Lung (tissue), 12 donors: ENCODE data around the gene SLC1A7. TPM values are rescaled to one million over a fixed set of nuclear protein-coding genes. Genes with fewer than 3 reads are reported as not detected.

Experiments used
- ATAC-seq: fragments of 200-7000 bp; cut with Tn5 transposase; one replicate; pipeline ENCODE4 v1.9.1; 2020; ENCODE audit warnings: moderate number of reproducible peaks; ENCODE audit not compliant: insufficient read depth, low FRiP score
- DNase-seq, 3 donors: peaks; one replicate each; pipeline ENCODE4 v3.0.0-alpha.2; 2013 to 2017
- H3K27ac ChIP-seq, 2 donors: one replicate each; pipeline ENCODE4 v1.5.1; 2013; ENCODE audit warnings: mild to moderate bottlenecking in 2 of 2, moderate library complexity in 2 of 2, control low read depth in 1 of 2, inconsistent platforms in 1 of 2, low read depth in 1 of 2, low read length in 1 of 2
- H3K27me3 ChIP-seq, 3 donors: one replicate each; pipeline ENCODE4 v1.5.1; 2013; ENCODE audit warnings: low read length in 2 of 3; ENCODE audit not compliant: control insufficient read depth in 3 of 3, insufficient read depth in 3 of 3
- H3K36me3 ChIP-seq, 4 donors: one replicate each; pipeline ENCODE4 v1.5.1; 2013; ENCODE audit warnings: low read length in 4 of 4, mild to moderate bottlenecking in 1 of 4, moderate library complexity in 1 of 4; ENCODE audit not compliant: control insufficient read depth in 4 of 4, insufficient read depth in 4 of 4
- H3K4me1 ChIP-seq, 5 donors: one replicate each; pipeline ENCODE4 v1.5.1; 2013; ENCODE audit warnings: low read length in 5 of 5, mild to moderate bottlenecking in 2 of 5, moderate library complexity in 1 of 5; ENCODE audit not compliant: control insufficient read depth in 5 of 5, insufficient read depth in 5 of 5
- H3K4me3 ChIP-seq: one replicate; pipeline ENCODE4 v1.5.1; 2013; ENCODE audit warnings: mild to moderate bottlenecking, control low read depth, moderate library complexity
- H3K9ac ChIP-seq, 2 donors: one replicate each; pipeline ENCODE4 v1.5.1; 2013; ENCODE audit warnings: low read length in 2 of 2, control low read depth in 1 of 2; ENCODE audit not compliant: insufficient read depth in 1 of 2
- H3K9me3 ChIP-seq, 4 donors: one replicate each; pipeline ENCODE4 v1.5.1; 2013; ENCODE audit warnings: low read length in 3 of 4, mild to moderate bottlenecking in 1 of 4, moderate library complexity in 1 of 4; ENCODE audit not compliant: control insufficient read depth in 4 of 4, insufficient read depth in 3 of 4
- WGBS, 2 donors: extraction: QIAGEN DNeasy Blood & Tissue Kit; methylation state at CpG; one replicate each; pipeline ENCODE4 v1.1.7; 2013; 5-methylcytosine and 5-hydroxymethylcytosine counted together
- polyA plus RNA-seq, 2 donors: library from polyadenylated mRNA; stranded (reverse); fragments of 200-250 nt; gene quantifications; one replicate each; pipeline ENCODE4 v1.2.1, GENCODE V29; 2013
- total RNA-seq, 2 donors: library from RNA; depleted of rRNA in 1 of 2; stranded (reverse); fragments of >200 nt in 1 of 2; gene quantifications; one replicate each; pipeline ENCODE4 v1.2.1, GENCODE V29; 2014 to 2021
- TF ChIP-seq, protein P1 (sequence below): IDR thresholded peaks from 2 replicates; pipeline ENCODE4 v1.5.1; 2012; ENCODE audit warnings: mild to moderate bottlenecking; ENCODE audit errors: control extremely low read depth, extremely low read depth
- donor health status: control.
- donor health status: control.
- donor health status: Bipolar disorder and iron deficiency.
- donor health status: healthy.
- donor health status: DM: yes; HTN: yes; CAD: no.

SLC1A7 gene
- total and polyA plus RNA-seq, 4 donors, result 0.14 to 0.81 (median 0.38) TPM

DNA sequence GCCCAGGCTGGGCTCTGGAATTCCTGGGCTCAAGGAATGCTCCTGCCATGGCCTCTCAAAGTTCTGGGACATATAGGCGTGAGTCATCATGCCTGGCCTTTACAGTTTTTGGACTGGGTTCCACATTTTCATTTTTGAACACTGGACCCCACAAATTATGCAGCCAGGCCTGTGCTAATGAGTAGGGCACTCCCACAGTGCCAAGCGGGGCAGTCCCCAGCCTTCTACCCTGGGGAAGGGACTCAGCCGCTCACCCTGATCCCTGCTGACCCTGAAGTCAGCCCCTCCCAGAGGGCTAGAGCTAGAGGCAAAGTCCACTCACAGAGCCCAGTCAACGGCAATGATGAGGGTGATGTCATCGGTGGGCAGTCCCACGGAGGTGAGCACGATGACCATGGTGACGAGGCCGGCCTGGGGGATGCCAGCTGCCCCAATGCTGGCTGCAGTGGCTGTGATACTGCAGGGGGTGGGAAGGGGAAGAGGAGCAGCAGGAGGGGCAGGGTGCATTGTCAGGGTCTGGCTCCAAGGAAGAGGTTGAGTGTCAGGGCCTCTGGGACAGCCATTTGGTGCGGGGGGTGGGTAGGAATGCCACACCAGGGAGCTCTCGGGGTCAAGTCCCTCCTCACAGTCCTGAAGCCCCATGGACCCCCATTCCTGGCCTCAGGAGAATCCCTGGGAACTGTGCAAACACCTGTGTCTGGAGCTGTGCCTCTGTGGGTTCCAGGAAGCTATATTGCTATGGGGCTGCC is 52.8 kb downstream of the SLC1A7 start:
- no peak overlapping the region for H3K27ac ChIP-seq
- DNase-seq (no peak), ATAC-seq (no peak)
- H3K9ac ChIP-seq, result no peak overlapping the region
- H3K4me1 ChIP-seq, result peaks cover 0 to 18% (median 3%) of the 10 kb centered on the region in 5 donors
- 89 to 91% methylated on average over 11 of the region's 11 CpGs for WGBS, 2 donors
- no peaks in the 10 kb centered on the region for H3K27me3 ChIP-seq
- TF ChIP-seq, protein P1, sequence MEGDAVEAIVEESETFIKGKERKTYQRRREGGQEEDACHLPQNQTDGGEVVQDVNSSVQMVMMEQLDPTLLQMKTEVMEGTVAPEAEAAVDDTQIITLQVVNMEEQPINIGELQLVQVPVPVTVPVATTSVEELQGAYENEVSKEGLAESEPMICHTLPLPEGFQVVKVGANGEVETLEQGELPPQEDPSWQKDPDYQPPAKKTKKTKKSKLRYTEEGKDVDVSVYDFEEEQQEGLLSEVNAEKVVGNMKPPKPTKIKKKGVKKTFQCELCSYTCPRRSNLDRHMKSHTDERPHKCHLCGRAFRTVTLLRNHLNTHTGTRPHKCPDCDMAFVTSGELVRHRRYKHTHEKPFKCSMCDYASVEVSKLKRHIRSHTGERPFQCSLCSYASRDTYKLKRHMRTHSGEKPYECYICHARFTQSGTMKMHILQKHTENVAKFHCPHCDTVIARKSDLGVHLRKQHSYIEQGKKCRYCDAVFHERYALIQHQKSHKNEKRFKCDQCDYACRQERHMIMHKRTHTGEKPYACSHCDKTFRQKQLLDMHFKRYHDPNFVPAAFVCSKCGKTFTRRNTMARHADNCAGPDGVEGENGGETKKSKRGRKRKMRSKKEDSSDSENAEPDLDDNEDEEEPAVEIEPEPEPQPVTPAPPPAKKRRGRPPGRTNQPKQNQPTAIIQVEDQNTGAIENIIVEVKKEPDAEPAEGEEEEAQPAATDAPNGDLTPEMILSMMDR, result no peak
- no peak overlapping the region for H3K4me3 ChIP-seq
- H3K9me3 ChIP-seq, result no peaks in the 10 kb centered on the region
- peaks cover 0 to 2% (median 0%) of the 10 kb centered on the region in 4 donors for H3K36me3 ChIP-seq

DNA sequence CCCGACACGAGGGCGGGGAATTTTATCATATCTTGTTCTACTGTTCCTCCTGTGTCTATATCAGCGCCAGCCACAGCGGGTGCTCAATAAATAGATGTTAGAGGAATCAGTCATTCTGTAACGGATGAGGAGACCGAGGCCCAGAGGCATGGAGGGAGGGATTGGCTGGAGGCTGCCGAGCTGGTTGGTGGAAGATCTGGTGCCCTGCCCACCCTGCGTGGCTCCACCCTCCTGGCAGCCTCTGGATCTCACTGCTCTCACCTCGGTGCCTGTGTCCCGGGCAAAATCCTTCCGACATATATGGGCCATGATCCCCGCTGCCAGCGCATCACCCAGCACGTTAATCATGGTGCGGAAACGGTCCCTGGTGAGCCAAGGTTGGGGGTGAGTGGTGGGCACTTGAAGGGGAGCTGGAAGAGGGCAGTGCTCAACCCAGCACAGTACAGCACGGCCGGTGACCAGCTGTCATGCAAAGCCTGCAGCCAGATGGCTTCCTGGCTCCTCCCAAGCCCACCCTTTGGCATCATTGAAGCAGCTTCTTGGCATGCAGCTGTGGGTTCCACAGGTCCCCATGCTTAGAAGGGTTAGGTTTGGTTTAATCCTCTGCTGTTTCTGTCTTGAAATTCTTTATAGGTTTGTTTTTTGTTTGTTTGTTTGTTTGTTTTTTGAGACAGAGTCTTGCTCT is 53.7 kb downstream of the SLC1A7 start:
- H3K4me3 ChIP-seq, result no peak overlapping the region
- no peak overlapping the region for H3K27ac ChIP-seq
- no peak overlapping the region for H3K9ac ChIP-seq
- TF ChIP-seq, protein P1, result no peak
- no peaks in the 10 kb centered on the region for H3K9me3 ChIP-seq
- ATAC-seq (no peak), DNase-seq (peak in 2 of 3 donors; percentile 36 to 45)
- no peaks in the 10 kb centered on the region for H3K27me3 ChIP-seq
- H3K36me3 ChIP-seq, result peaks cover 0 to 2% (median 0%) of the 10 kb centered on the region in 4 donors
- H3K4me1 ChIP-seq, result peaks cover 0 to 23% (median 7%) of the 10 kb centered on the region in 5 donors
- 86 to 87% methylated on average over 19 of the region's 19 CpGs for WGBS, 2 donors

- H3K27ac ChIP-seq, result no peak overlapping the region
Observed at GRCh38 chr1:53087332-53088285, 54.8 kb downstream of the SLC1A7 start.

More at GRCh38 chr1:53087332-53088285, 54.8 kb downstream of the SLC1A7 start:
- DNase-seq (peak in 1 of 3 donors; percentile 41), ATAC-seq (no peak)
- Histone ChIP-seq H3K4me1 (peaks cover 0 to 33% (median 7%) of the 10 kb centered on the region in 5 donors), H3K9ac (no peak overlapping the region), H3K4me3 (no peak overlapping the region), H3K36me3 (peaks cover 0 to 3% (median 0%) of the 10 kb centered on the region in 4 donors), H3K9me3 (no peaks in the 10 kb centered on the region), H3K27me3 (no peaks in the 10 kb centered on the region)
- TF ChIP-seq, protein P1, result no peak
- WGBS, 2 donors, result 87 to 89% methylated on average over 27 of the region's 27 CpGs
